ENCODE data around the gene SLC6A15.

The SLC6A15 gene

GRCh38 chr12:84874125-84874824 lies 38.3 kb downstream of the SLC6A15 start:
- peak; percentile 49 for DNase-seq

- DNase-seq, result peak; percentile 15
Observed at GRCh38 chr12:84862186-84862585, 50.4 kb downstream of the SLC6A15 start.

- DNase-seq, result no peak
Observed at GRCh38 chr12:84860718-84861117, 51.9 kb downstream of the SLC6A15 start.

GRCh38 chr12:84858796-84859195 lies 53.8 kb downstream of the SLC6A15 start:
- DNase-seq, result no peak

- no peak for DNase-seq
Observed at GRCh38 chr12:84857525-84858208, 54.9 kb downstream of the SLC6A15 start.

- DNase-seq, result no peak
Observed at GRCh38 chr12:84856156-84856900, 56.3 kb downstream of the SLC6A15 start.

GRCh38 chr12:84843593-84844144 lies 68.9 kb downstream of the SLC6A15 start:
- DNase-seq, result no peak

GRCh38 chr12:84842406-84843013 lies 70.1 kb downstream of the SLC6A15 start:
- DNase-seq, result peak; percentile 55

- no peak for DNase-seq
Observed at GRCh38 chr12:84841591-84841990, 71.0 kb downstream of the SLC6A15 start.

- peak; percentile 47 for DNase-seq
Observed at GRCh38 chr12:84840356-84840755, 72.2 kb downstream of the SLC6A15 start.

- DNase-seq, result no peak
Observed at GRCh38 chr12:84826925-84827324, 85.7 kb downstream of the SLC6A15 start.

- no peak for DNase-seq
Observed at GRCh38 chr12:84825149-84825548, 87.5 kb downstream of the SLC6A15 start.

GRCh38 chr12:84822525-84822924 lies 90.1 kb downstream of the SLC6A15 start:
- peak; percentile 81 for DNase-seq

- DNase-seq, result peak; percentile 49
Observed at GRCh38 chr12:84816916-84817695, 95.5 kb downstream of the SLC6A15 start.

GRCh38 chr12:84814664-84815245 lies 97.8 kb downstream of the SLC6A15 start:
- peak; percentile 88 for DNase-seq

GRCh38 chr12:84813780-84814663 lies 98.6 kb downstream of the SLC6A15 start:
- DNase-seq, result no peak

GRCh38 chr12:84811291-84811690 lies 101.3 kb downstream of the SLC6A15 start:
- DNase-seq, result peak; percentile 74

GRCh38 chr12:84810611-84811010 lies 102.0 kb downstream of the SLC6A15 start:
- no peak for DNase-seq

Measured in fibroblast of skin of right biceps (primary cell).